GM12865 (cell line): ENCODE measurements around the gene PTPN18.

Source experiments
- DNase-seq: peaks from one replicate; pipeline ENCODE4 v3.0.0; 2010; ENCODE audit warnings: low read depth
- H3K4me3 ChIP-seq: 2 replicates; pipeline ENCODE4 v1.5.1; 2011; ENCODE audit warnings: mild to moderate bottlenecking, low read depth, low read length, control low read depth
- TF ChIP-seq, protein P1 (sequence below): IDR thresholded peaks from 2 replicates; pipeline ENCODE4 v1.5.1; 2011; ENCODE audit warnings: low read length, control low read depth, low read depth, inconsistent platforms; ENCODE audit not compliant: insufficient read depth; ENCODE audit errors: missing control alignments

PTPN18 gene

GRCh38 chr2:130381145-130381544 lies 25.3 kb downstream of the PTPN18 start:
- no peak for DNase-seq
- TF ChIP-seq, protein P1, sequence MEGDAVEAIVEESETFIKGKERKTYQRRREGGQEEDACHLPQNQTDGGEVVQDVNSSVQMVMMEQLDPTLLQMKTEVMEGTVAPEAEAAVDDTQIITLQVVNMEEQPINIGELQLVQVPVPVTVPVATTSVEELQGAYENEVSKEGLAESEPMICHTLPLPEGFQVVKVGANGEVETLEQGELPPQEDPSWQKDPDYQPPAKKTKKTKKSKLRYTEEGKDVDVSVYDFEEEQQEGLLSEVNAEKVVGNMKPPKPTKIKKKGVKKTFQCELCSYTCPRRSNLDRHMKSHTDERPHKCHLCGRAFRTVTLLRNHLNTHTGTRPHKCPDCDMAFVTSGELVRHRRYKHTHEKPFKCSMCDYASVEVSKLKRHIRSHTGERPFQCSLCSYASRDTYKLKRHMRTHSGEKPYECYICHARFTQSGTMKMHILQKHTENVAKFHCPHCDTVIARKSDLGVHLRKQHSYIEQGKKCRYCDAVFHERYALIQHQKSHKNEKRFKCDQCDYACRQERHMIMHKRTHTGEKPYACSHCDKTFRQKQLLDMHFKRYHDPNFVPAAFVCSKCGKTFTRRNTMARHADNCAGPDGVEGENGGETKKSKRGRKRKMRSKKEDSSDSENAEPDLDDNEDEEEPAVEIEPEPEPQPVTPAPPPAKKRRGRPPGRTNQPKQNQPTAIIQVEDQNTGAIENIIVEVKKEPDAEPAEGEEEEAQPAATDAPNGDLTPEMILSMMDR = no peak
- no peak overlapping the region for H3K4me3 ChIP-seq

DNA sequence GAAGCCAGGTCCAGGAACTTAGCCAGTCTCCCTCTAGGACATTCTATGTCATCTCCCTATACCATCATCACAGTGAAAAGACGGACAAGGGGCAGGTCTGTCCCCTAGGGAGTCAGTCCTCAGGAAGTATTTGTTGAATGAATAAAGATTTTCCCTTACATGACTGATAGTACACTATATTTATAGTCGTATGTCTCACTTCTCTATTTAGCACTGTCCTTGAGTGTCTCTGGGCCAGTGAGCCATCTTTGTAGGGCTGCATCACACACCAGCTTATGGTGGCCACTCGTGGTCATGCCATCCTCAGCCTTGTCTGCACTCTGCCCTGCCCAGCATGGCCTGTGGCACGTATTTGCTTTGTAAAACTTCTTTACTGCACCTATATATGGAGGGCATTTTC lies 25.8 kb downstream of the PTPN18 start:
- no peak for DNase-seq
- TF ChIP-seq, protein P1 = no peak
- H3K4me3 ChIP-seq = no peak overlapping the region

DNA sequence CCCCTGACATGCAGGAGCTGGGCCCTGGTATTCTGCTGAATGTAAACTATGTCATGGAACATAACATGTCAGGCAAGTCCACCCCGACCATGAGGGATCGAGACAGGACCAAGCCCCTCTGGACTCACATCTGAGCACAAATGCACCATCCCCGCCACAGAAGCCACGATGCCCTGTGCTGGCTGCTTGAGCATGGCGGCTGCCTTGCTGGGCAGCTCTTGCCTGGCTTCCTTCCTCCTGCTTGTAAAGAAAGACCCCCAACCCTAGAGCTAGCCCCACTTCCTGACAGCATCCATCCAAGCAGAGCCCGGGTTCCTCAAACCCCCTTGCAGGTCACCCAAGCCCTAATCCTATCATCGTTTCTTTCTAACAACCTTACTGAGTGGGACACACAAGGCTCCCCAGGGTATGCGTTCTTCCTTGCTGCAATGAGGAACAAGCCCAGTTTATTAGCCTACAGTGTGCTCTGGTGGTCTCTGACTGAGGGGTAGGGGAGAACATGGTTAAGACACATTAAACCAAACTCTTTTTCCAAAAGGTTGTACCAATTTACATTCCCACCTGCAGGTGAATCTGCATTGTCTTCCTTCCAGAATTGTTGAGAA lies 26.6 kb downstream of the PTPN18 start:
- no peak overlapping the region for H3K4me3 ChIP-seq
- DNase-seq = no peak
- TF ChIP-seq, protein P1 = no peak

GRCh38 chr2:130385709-130386108 lies 29.9 kb downstream of the PTPN18 start:
- TF ChIP-seq, protein P1 = no peak
- DNase-seq = peak; percentile 44
- H3K4me3 ChIP-seq = no peak overlapping the region

DNA sequence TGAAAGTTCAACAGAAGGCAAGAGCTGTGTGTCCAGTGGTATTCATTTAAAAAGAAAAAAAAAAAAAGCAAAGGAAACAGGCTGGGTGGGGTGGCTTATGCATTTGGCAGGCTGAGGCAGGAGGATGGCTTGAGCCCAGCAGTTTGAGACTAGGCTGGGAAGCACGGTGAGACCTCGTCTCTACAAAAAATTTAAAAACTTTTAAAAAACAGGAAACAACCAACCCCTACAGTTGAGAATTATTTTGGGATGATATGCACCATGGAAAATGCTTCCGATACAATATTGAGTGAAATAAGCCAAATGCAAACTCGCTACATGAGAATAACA lies 31.2 kb downstream of the PTPN18 start:
- TF ChIP-seq, protein P1 = no peak
- DNase-seq = no peak
- H3K4me3 ChIP-seq = no peak overlapping the region

DNA sequence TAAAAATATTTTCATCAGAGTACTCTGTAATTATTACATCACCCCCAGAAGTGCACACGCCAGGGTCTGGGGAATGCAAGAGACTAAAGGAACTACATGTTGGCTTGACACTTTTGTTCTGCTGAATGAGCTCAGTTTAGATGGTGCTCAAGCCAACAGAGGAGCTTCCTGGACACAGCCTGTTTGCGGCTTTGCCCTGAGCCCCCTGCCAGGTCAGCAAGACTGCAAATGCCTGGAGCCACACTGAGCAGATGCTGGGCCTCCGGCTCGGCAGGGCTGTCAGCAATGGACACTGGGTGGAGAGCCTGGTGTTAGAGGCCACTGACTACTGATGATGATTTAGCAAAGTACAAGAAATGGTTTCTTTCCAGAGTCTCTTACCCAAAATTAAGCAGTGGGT lies 31.9 kb downstream of the PTPN18 start:
- TF ChIP-seq, protein P1 = no peak
- no peak overlapping the region for H3K4me3 ChIP-seq
- DNase-seq = no peak

GRCh38 chr2:130388221-130388907 lies 32.5 kb downstream of the PTPN18 start:
- TF ChIP-seq, protein P1 = no peak
- no peak for DNase-seq
- H3K4me3 ChIP-seq = no peak overlapping the region
